Measurements from ENCODE around the gene DCLRE1C.

- TF ChIP-seq HDGF (IDR thresholded peaks at IDR 0.05; ENCODE audit: borderline replicate concordance) (no peak), SP1 (IDR thresholded peaks at IDR 0.05) (no peak), FOXA1 (IDR thresholded peaks at IDR 0.05) (no peak), L3MBTL2 (conservative IDR thresholded peaks at IDR 0.05) (no peak), FOXK2 (IDR thresholded peaks at IDR 0.05) (no peak), BHLHE40 (IDR thresholded peaks at IDR 0.05; ENCODE audit: borderline replicate concordance) (no peak)
Observed at GRCh38 chr10:14952851-14953423, 959 bp downstream of the DCLRE1C start.

Data from HEK293T (cell line).